HepG2 (cell line): ENCODE data around the gene COL9A1. TPM values are rescaled to one million over a fixed set of nuclear protein-coding genes. Genes with fewer than 3 reads are reported as not detected.

ENCODE experiments used
- ATAC-seq: fragments of 200-7000 bp; cut with Tn5 transposase; 3 replicates; pipeline ENCODE4 v1.9.1; 2020; ENCODE audit warnings: mild to moderate bottlenecking, moderate library complexity
- BruUV-seq: library from RNA; stranded (reverse); fragments of 400-500 nt; replicated peaks from 2 replicates; lab custom pipeline; 2021; lab: Mats Ljungman, UMichigan
- CTCF ChIA-PET: fragments of 300-600 bp; formaldehyde crosslinking; extraction: SDS; loops from one replicate; lab custom pipeline; 2021; ENCODE audit warnings: low total read pairs, inconsistent platforms, low intra/inter-chr PET ratio; lab: Yijun Ruan, JAX
- POLR2A ChIA-PET: fragments of 350-600 bp; sonication (Branson Sonifier 250); formaldehyde crosslinking; loops from one replicate; lab custom pipeline; 2020; ENCODE audit warnings: antibody characterized with exemption, inconsistent platforms; lab: Yijun Ruan, JAX
- DNase-seq: peaks from one replicate; pipeline ENCODE4 v3.0.0-alpha.2; 2015; ENCODE audit warnings: low spot score
- FAIRE-seq: peaks from 3 replicates; lab custom pipeline; 2011; peaks lifted over from hg19 to GRCh38; lab: Jason Lieb, UNC
- H2AFZ ChIP-seq: one replicate; pipeline ENCODE4 v1.6.1; 2011; ENCODE audit warnings: low read length, inconsistent platforms
- H3K27ac ChIP-seq: fragments of 300-600 bp; 3 replicates; pipeline ENCODE4 v1.8.0; 2011; ENCODE audit warnings: mixed run types, mild to moderate bottlenecking, mixed read lengths, low read length, inconsistent platforms; ENCODE audit not compliant: insufficient read depth; ENCODE audit errors: extremely low read length
- H3K27me3 ChIP-seq, 2 experiments: fragments of 200-600 bp in 1 of 2; 2 replicates in 1 of 2; 3 replicates in 1 of 2; pipeline versions ENCODE4 v1.6.0 to v1.8.0; 2011; ENCODE audit warnings: low read length in 2 of 2, mild to moderate bottlenecking in 2 of 2, moderate library complexity in 2 of 2, inconsistent platforms in 1 of 2; ENCODE audit not compliant: insufficient read depth in 2 of 2, control insufficient read depth in 1 of 2
- H3K36me3 ChIP-seq, 2 experiments: fragments of 200-600 bp in 1 of 2; replicated peaks in 1 of 2; 2 replicates in 1 of 2; 3 replicates in 1 of 2; pipeline versions ENCODE4 v1.5.1 to v1.8.0; 2011; ENCODE audit warnings: low read length in 2 of 2, inconsistent platforms in 1 of 2; ENCODE audit not compliant: insufficient read depth in 2 of 2, control insufficient read depth in 1 of 2
- H3K4me1 ChIP-seq: 2 replicates; pipeline ENCODE4 v1.5.1; 2012; ENCODE audit warnings: low read length, inconsistent platforms; ENCODE audit not compliant: insufficient read depth
- H3K4me2 ChIP-seq: 2 replicates; pipeline ENCODE4 v1.6.0; 2011; ENCODE audit warnings: low read depth, low read length, inconsistent platforms
- H3K4me3 ChIP-seq, 3 experiments: fragments of 200-600 bp in 1 of 3; sonication (generic), shearing (Covaris generic) in 1 of 3; replicated peaks in 1 of 3; 2 replicates each; pipeline ENCODE4 v1.5.1; 2011 to 2016; ENCODE audit warnings: low read length in 3 of 3, inconsistent platforms in 2 of 3, low read depth in 2 of 3, mild to moderate bottlenecking in 2 of 3, control low read depth in 1 of 3, mixed read lengths in 1 of 3; ENCODE audit not compliant: insufficient read depth in 1 of 3
- H3K79me2 ChIP-seq: one replicate; pipeline ENCODE4 v1.6.1; 2011; ENCODE audit warnings: low read length, inconsistent platforms; ENCODE audit not compliant: insufficient read depth
- H3K9ac ChIP-seq: 2 replicates; pipeline ENCODE4 v1.6.0; 2011; ENCODE audit warnings: mild to moderate bottlenecking, low read depth, low read length, inconsistent platforms; ENCODE audit not compliant: insufficient read depth
- H3K9me3 ChIP-seq: 2 replicates; pipeline ENCODE4 v1.5.1; 2012; ENCODE audit warnings: mild to moderate bottlenecking, low read length
- H4K20me1 ChIP-seq: 2 replicates; pipeline ENCODE4 v1.6.0; 2011; ENCODE audit warnings: inconsistent platforms, mild to moderate bottlenecking, low read length, moderate library complexity; ENCODE audit not compliant: insufficient read depth
- CTCF ChIP-seq: sonication (generic); formaldehyde crosslinking; IDR thresholded peaks from 2 replicates; pipeline ENCODE4 v1.5.0; 2020; ENCODE audit warnings: mild to moderate bottlenecking, missing genetic modification reagents, moderate library complexity
- DNMT3B ChIP-seq: conservative IDR thresholded peaks from 2 replicates; pipeline ENCODE4 v1.6.1; 2016; ENCODE audit warnings: missing biosample characterization, control low read depth
- ETS1 ChIP-seq: sonication (generic); formaldehyde crosslinking; IDR thresholded peaks from 2 replicates; pipeline ENCODE4 v1.4.0; 2020; ENCODE audit warnings: missing genetic modification reagents
- MLXIP ChIP-seq: sonication (generic); formaldehyde crosslinking; IDR thresholded peaks from 2 replicates; pipeline ENCODE4 v1.9.0; 2021; ENCODE audit warnings: missing genetic modification reagents, borderline replicate concordance
- RNF2 ChIP-seq: fragments of 450-650 bp; conservative IDR thresholded peaks from 2 replicates; pipeline ENCODE4 v1.6.1; 2016; ENCODE audit warnings: low read depth
- ZFP36 ChIP-seq: fragments of 150-350 bp; IDR thresholded peaks from 2 replicates; pipeline ENCODE4 v1.6.1; 2018; ENCODE audit warnings: borderline replicate concordance, low read length, low read depth; ENCODE audit not compliant: partially characterized antibody
- ZFP62 ChIP-seq: sonication (generic); formaldehyde crosslinking; IDR thresholded peaks from 2 replicates; pipeline ENCODE4 v1.4.0; 2020; ENCODE audit warnings: missing genetic modification reagents
- ZNF660 ChIP-seq: sonication (generic); formaldehyde crosslinking; IDR thresholded peaks from 2 replicates; pipeline ENCODE4 v1.5.1; 2020; ENCODE audit warnings: mild to moderate bottlenecking, low read depth, missing genetic modification reagents, borderline replicate concordance
- ZNF670 ChIP-seq: sonication (generic); formaldehyde crosslinking; IDR thresholded peaks from 2 replicates; pipeline ENCODE4 v1.8.0; 2022; ENCODE audit warnings: mild to moderate bottlenecking, missing genetic modification reagents, borderline replicate concordance
- ZNF839 ChIP-seq: sonication (generic); formaldehyde crosslinking; IDR thresholded peaks from 2 replicates; pipeline ENCODE4 v1.4.0; 2020; ENCODE audit warnings: missing genetic modification reagents, mild to moderate bottlenecking, borderline replicate concordance
- ZNF850 ChIP-seq: sonication (generic); formaldehyde crosslinking; conservative IDR thresholded peaks from 2 replicates; pipeline ENCODE4 v1.9.0; 2021; ENCODE audit warnings: mild to moderate bottlenecking, missing genetic modification reagents
- WGBS: methylation state at CpG from one replicate; pipeline ENCODE4 v1.1.6; 2017; ENCODE audit warnings: low lambda C conversion rate; 5-methylcytosine and 5-hydroxymethylcytosine counted together
- in situ Hi-C: cut with HindIII; loops from 2 replicates; pipeline ENCODE4 v1.10.0; 2017; ENCODE audit warnings: low pct_unique_long_range_greater_than_20kb; ENCODE audit not compliant: extremely low pct_ligation_motif_present
- intact Hi-C: fragments of 100-400 bp; cut with micrococcal nuclease; formaldehyde crosslinking; loops from one replicate; pipeline ENCODE4 v1.10.0; 2022; ENCODE audit not compliant: unreplicated experiment
- polyA plus RNA-seq, 8 experiments: library from polyadenylated mRNA; depleted of rRNA in 3 of 8; stranded (reverse) in 7 of 8; unstranded in 1 of 8; fragments of >200 nt; fragmentation: Illumina TruSeq in 4 of 8; extraction: Trizol in 4 of 8; gene quantifications; 2 replicates each; pipeline versions ENCODE4 v1.2.1 to v1.2.3, GENCODE V29; 2011 to 2016; ENCODE audit warnings: low read depth in 4 of 8, missing spikeins in 1 of 8, mixed read lengths in 1 of 8; ENCODE audit not compliant: insufficient read depth in 1 of 8
- total RNA-seq, 5 experiments: library from RNA; depleted of rRNA; stranded (reverse); fragments of >200 nt; fragmentation: Illumina TruSeq; extraction: Trizol; gene quantifications; 2 replicates each; pipeline ENCODE4 v1.2.3, GENCODE V29; 2016; ENCODE audit warnings: low read depth in 1 of 5
- TF ChIP-seq, protein P1 (sequence below): sonication (generic); formaldehyde crosslinking; IDR thresholded peaks from 2 replicates; pipeline ENCODE4 v1.4.0; 2020; ENCODE audit warnings: mild to moderate bottlenecking, missing genetic modification reagents

Gene COL9A1
- total and polyA plus RNA-seq, 2 of the 13 experiments (the other 11 are each of a cell fraction or from before 2014, with no cell fraction given): 0.08 TPM; not detected in 1

- TF ChIP-seq, protein P1, sequence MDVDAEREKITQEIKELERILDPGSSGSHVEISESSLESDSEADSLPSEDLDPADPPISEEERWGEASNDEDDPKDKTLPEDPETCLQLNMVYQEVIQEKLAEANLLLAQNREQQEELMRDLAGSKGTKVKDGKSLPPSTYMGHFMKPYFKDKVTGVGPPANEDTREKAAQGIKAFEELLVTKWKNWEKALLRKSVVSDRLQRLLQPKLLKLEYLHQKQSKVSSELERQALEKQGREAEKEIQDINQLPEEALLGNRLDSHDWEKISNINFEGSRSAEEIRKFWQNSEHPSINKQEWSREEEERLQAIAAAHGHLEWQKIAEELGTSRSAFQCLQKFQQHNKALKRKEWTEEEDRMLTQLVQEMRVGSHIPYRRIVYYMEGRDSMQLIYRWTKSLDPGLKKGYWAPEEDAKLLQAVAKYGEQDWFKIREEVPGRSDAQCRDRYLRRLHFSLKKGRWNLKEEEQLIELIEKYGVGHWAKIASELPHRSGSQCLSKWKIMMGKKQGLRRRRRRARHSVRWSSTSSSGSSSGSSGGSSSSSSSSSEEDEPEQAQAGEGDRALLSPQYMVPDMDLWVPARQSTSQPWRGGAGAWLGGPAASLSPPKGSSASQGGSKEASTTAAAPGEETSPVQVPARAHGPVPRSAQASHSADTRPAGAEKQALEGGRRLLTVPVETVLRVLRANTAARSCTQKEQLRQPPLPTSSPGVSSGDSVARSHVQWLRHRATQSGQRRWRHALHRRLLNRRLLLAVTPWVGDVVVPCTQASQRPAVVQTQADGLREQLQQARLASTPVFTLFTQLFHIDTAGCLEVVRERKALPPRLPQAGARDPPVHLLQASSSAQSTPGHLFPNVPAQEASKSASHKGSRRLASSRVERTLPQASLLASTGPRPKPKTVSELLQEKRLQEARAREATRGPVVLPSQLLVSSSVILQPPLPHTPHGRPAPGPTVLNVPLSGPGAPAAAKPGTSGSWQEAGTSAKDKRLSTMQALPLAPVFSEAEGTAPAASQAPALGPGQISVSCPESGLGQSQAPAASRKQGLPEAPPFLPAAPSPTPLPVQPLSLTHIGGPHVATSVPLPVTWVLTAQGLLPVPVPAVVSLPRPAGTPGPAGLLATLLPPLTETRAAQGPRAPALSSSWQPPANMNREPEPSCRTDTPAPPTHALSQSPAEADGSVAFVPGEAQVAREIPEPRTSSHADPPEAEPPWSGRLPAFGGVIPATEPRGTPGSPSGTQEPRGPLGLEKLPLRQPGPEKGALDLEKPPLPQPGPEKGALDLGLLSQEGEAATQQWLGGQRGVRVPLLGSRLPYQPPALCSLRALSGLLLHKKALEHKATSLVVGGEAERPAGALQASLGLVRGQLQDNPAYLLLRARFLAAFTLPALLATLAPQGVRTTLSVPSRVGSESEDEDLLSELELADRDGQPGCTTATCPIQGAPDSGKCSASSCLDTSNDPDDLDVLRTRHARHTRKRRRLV (CRISPR knock-in tag): no peak
- no peak for TF ChIP-seq RNF2
- TF ChIP-seq ETS1 (CRISPR knock-in tag): no peak
- no peak for TF ChIP-seq ZNF660 (CRISPR knock-in tag)
- no peak for TF ChIP-seq ZNF839 (CRISPR knock-in tag)
Observed at GRCh38 chr6:70194421-70194820, 108.5 kb downstream of the COL9A1 start (continued).

DNA sequence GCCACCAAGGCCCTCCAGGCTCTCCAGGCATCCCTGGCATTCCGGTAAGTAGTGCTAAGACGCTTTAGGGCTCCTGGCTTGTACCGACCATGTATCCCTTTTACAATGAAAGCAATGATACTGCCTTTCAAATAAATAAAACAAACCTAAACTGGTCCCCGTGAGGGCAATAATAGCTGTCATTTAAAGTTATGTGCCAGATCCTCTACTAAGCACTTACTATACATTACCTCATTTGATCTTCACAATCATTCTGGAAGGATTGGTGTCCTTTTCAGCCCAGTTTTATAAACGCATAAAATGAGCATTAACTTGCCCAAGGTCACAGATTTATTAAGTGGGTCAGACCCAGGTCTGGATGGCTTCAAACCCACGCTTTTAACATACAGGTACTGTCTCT, 114.7 kb downstream of the COL9A1 start:
- no peaks in the 10 kb centered on the region for H4K20me1 ChIP-seq
- no peak for DNase-seq
- no peaks in the 10 kb centered on the region for H3K36me3 ChIP-seq
- in situ Hi-C loops (no loop called here), intact Hi-C loops (no loop called here)
- BruUV-seq: no TSS peak
- POLR2A ChIA-PET: no interaction called here
- no peaks in the 10 kb centered on the region for H3K9me3 ChIP-seq
- no peak overlapping the region for H3K9ac ChIP-seq
- H3K4me1 ChIP-seq: no peaks in the 10 kb centered on the region
- no peak for ATAC-seq
- no peak overlapping the region for H3K4me3 ChIP-seq
- H3K27me3 ChIP-seq: peaks cover 0 to 2% of the 10 kb centered on the region in 2 experiments; a peak in 2 of 5 replicates
- H3K4me2 ChIP-seq: no peak overlapping the region
- H3K27ac ChIP-seq: no peak overlapping the region
- TF ChIP-seq ZNF850 (CRISPR knock-in tag) (no peak), MLXIP (CRISPR knock-in tag) (no peak), ZFP36 (no peak), CTCF (no peak), ZNF670 (no peak), ZFP62 (CRISPR knock-in tag) (no peak), DNMT3B (no peak)
- 8% methylated on average over 6 of the region's 6 CpGs for WGBS
- H2AFZ ChIP-seq: no peak overlapping the region
- CTCF ChIA-PET: no interaction called here
- no peak for FAIRE-seq
- H3K79me2 ChIP-seq: no peaks in the 10 kb centered on the region
